ENCODE results near the gene TMEM171. TPM values are rescaled to one million over a fixed set of nuclear protein-coding genes. Genes with fewer than 3 reads are reported as not detected.

TMEM171 gene
- total and polyA plus RNA-seq, 2 experiments from 2014 or later = 1.9 to 2.9 TPM

- Histone ChIP-seq H3F3A (replicated peaks; ENCODE audit: low read depth) (no peaks in the 10 kb centered on the region), H3K4me3 (no peak overlapping the region), H3K9me2 (ENCODE audit: insufficient read depth) (no peaks in the 10 kb centered on the region), H3K27ac (ENCODE audit: low read depth) (no peak overlapping the region), H2AFZ (no peak overlapping the region), H3K36me3 (ENCODE audit: insufficient read depth) (no peaks in the 10 kb centered on the region), H3K4me2 (no peak overlapping the region), H3K4me1 (ENCODE audit: insufficient read depth) (peaks cover 9% of the 10 kb centered on the region; the same call in 1 of the 2 replicates), H4K20me1 (replicated peaks; ENCODE audit: insufficient read depth) (no peaks in the 10 kb centered on the region), H3K27me3 (ENCODE audit: insufficient read depth) (peaks cover 27% of the 10 kb centered on the region), H3K79me2 (replicated peaks; ENCODE audit: insufficient read depth) (no peaks in the 10 kb centered on the region)
- Mint-ChIP-seq H3K36me3 (ENCODE audit: low read depth) (peaks cover 3% of the 10 kb centered on the region; the same call in 2 of the 3 replicates), H3K27ac (no peak overlapping the region), H3K4me1 (peaks cover 32% of the 10 kb centered on the region), H3K27me3 (ENCODE audit: insufficient read depth, low read depth, poor library complexity) (peaks cover 23% of the 10 kb centered on the region), H3K9me3 (no peaks in the 10 kb centered on the region; the same call in 2 of the 3 replicates), H3K4me3 (no peak overlapping the region)
- TF ChIP-seq NANOG (IDR thresholded peaks at IDR 0.05; ENCODE audit: borderline replicate concordance) = no peak
- no peak for TF ChIP-seq CTCF (conservative IDR thresholded peaks at IDR 0.05; ENCODE audit: low read depth in 2 of 2)
- TF ChIP-seq POLR2AphosphoS5 (IDR thresholded peaks at IDR 0.05; ENCODE audit: low read depth) = no peak
- no peak for TF ChIP-seq ETS1 (IDR thresholded peaks at IDR 0.05)
- no peak for TF ChIP-seq ZNF331 (CRISPR knock-in tag; IDR thresholded peaks at IDR 0.05; ENCODE audit: low read depth)
- TF ChIP-seq EZH2 (IDR thresholded peaks at IDR 0.05; ENCODE audit: low read depth, unreplicated experiment) = no peak
- no peak for TF ChIP-seq CREB1 (CRISPR knock-in tag; IDR thresholded peaks at IDR 0.05; ENCODE audit: low read depth)
- TF ChIP-seq REST (IDR thresholded peaks at IDR 0.05; ENCODE audit: unreplicated experiment) = no peak
- no peak for TF ChIP-seq ZNF114 (CRISPR knock-in tag; IDR thresholded peaks at IDR 0.05)
- TF ChIP-seq ZNF462 (CRISPR knock-in tag; IDR thresholded peaks at IDR 0.05) = no peak
- no peak for TF ChIP-seq EZH2phosphoT487 (IDR thresholded peaks at IDR 0.05; ENCODE audit: unreplicated experiment)
- no peak for TF ChIP-seq JUNB (IDR thresholded peaks at IDR 0.05; ENCODE audit: unreplicated experiment)
- no peak for TF ChIP-seq STAT1 (IDR thresholded peaks at IDR 0.05; ENCODE audit: unreplicated experiment)
- ATAC-seq (no peak), DNase-seq (ENCODE audit: low spot score) (no peak)
These were observed 4.9 kb downstream of the TMEM171 start for GRCh38 chr5:73125289-73125688.
